HG03575 (cell line): ENCODE measurements around the gene WNT7A.
"Not testable (repeated sequence)": the region's sequence is repeated elsewhere in the genome, so short reads cannot be mapped to it uniquely, and the experiment has no call there.

Experiments
- ATAC-seq: cut with Tn5 transposase; IDR thresholded peaks from one replicate; pipeline ENCODE4 v1.9.1; 2021; ENCODE audit not compliant: unreplicated experiment, insufficient number of reproducible peaks, low FRiP score; ENCODE audit errors: extremely low read depth

The WNT7A gene

DNA sequence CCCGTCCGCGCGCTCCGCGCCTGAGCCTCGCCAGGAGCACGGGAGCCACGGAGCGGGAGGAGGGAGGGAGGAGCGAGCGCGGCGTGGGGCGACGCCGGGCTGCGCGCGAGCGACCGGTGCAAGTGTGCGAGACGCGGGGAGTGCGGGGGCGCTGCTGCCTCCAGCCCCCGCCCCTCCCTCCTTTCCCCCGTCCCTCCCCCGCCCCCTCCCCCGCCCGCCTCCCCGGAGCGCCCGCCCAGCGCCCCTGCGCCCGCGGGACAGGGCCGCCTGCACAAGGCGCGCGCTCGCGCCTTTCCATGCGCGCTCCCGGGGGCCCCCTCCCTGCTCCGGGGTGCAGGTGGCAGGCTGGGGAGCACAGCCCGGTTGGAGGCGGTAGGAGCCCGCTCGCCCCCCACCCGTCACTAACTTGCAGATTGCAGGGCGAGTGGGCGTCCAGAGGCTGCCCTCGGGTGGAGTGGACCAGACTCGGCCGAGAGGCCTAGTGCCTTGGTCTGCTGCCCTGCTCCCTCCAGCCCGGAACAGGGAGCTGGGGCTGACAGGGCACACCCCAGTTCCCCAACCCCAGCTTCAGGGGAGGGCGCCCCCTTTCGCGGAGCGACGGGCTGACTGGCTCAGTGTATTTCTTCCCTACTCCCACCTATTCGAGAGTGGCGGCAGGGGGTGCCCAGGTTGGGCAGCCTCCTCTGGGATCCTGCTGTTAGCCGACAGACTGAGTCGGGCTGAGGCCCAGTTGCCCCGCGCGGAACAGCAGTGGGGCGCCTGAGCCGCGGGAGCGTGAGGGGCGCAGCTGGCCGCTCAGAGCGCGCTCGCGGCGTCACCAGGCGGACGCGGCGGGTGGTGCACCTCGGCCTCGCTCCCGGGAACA is at the start of gene WNT7A:
Gene WNT7A (minus strand): TSS at position 126 of the 865 bp plus-strand sequence. CDS start 255 bp downstream, outside the sequence.
- ATAC-seq, result no peak

- ATAC-seq, result not testable (repeated sequence)
These were observed 48.9 kb upstream of the WNT7A start for GRCh38 chr3:13928741-13929140.

- no peak for ATAC-seq
These were observed 47.4 kb upstream of the WNT7A start for GRCh38 chr3:13927295-13927694.

GRCh38 chr3:13916375-13916774 is 36.5 kb upstream of the WNT7A start:
- ATAC-seq, result no peak

GRCh38 chr3:13902648-13903238 is 22.9 kb upstream of the WNT7A start:
- ATAC-seq, result no peak

DNA sequence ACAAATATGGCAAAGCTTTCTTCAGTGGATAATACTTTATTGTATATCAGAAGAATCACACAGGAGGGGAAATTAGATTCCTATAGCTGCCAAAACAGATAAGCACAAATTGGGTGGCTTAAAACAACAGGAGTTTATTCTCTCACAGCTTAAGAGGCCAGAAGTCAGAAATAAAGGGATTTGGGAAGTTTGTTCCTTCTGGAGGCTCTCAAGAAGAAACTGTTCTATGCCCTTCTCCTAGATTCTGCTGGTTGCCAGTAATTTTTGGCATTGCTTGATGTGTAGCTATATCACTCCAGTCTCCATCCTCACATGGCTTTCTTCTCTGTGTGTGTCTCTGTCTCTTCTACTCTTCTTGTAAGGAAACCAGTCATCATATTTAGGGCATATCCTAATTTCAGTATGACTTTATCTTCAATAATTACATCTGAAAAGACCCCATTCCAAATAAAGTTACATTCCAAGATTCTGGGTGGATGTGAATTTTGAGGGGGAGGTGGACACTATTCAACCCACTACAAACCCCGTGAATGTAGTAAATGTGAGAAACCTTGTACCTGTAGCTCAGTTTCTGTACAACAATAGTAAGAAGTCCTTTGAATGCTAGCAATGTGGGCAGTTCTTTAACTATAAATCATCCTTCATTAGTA is 22.2 kb upstream of the WNT7A start:
- no peak for ATAC-seq

GRCh38 chr3:13898346-13898745 is 18.5 kb upstream of the WNT7A start:
- no peak for ATAC-seq

DNA sequence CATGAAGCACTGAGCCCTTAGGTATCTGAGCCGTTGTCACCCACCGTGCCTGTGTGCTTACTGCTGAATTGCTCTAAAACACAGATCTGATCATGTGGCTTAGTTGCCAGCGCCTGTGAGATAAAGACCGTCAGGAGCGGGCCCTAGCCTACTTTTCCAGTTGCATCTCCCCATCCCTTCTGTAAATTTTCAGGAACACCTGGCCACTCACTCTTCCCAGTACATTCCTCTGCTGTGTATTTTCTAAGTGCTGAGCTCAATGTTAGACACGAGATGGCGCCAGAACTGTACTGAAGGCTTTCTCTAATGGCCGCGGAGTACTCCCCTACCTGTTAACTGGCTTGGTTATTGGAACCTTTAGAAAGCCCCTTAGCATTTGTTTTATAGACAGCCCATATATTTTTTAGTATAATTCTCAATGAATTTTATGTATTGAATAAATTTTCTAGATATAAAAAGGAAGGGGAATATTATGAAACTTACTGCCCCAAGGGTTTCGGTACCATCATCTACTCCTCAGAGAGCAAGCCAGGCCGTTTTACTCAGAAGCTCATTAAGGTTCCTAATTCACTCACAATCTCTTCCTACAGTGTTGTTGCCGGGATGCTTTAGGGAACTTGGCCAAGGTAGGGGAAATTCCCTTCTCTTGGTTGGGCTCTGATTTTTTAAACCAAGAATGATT is 16.7 kb upstream of the WNT7A start:
- ATAC-seq, result no peak

DNA sequence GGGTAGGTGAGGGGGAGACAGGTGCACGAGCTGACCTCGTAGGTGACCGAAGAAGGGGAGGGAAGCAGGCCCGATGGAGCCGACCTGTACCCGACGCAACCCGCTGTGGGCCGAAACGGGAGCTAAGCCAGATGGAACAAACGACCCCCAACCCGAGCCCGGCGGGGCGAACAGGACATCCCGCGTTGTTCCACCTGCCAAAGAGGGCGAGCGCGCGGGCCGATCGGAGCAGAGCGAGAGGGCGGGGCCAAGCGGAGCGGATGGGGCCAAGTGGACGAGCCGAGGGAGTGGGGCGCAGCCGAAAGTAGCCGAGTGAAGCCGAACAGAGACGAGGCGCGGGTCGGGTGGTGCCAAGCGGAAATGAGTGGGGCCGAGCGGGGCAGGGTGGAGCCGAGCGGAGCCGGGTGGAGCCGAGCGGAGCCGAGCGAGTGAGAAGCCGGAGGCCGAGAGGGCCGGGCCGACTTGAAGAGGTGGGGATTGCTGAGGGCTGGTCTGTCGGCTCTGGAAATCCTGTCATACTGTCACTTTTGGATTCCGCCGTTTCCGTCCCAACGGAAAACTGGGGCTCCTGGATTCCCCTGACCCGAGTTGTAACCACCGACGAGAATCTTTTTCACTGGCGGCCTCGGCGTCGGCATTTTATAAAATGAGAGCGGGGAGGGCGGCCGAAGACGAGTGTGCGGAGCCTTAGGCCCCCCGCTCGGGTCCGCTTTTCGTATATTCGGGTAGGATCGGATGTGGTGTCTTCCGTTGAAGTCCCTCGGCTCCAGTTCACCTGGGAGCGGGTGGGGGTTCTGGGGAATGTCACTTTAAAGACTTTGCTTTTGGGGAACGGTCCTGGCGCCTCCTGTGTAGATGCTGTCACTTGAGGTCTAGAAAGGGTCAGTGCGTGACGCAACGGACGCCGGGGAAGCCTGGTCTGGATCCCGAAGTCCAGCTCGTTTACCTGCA is 15.6 kb upstream of the WNT7A start:
- peak; percentile 78 for ATAC-seq

- no peak for ATAC-seq
These were observed 14.9 kb upstream of the WNT7A start for GRCh38 chr3:13894807-13895154.

DNA sequence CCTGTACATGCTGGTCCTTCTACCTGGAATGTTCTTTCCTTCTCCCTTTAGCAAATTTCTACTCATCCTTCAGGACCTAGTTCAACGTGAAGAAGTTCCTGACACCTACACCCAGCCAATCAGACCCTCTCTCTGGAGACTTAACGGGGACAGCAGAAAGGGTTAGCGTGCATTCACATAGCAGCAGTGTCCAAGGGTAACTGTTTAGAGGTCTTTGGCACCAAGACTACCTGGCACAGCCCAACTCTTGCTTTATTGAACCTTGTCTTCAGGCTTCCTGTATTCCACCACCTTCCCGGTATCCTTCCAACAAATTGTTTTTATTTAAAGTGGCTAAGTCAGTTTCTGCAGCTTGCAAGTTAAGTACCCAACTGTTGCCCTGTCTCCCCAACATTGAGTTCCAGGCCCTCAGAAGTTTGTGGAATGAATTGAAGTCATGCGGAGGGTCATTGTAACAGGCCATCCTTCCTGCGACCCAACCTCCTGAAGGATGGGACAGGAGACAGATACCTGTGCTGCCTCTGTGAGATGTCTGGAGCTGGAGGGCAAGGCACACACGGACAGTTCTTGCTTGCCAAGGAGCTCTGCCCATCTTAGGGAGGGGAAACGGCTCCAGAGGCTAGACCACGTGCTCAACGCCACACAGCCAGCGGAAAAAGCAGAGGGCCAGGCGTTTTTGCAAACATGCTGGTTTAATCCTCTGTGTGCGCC is 14.4 kb upstream of the WNT7A start:
- ATAC-seq, result no peak

DNA sequence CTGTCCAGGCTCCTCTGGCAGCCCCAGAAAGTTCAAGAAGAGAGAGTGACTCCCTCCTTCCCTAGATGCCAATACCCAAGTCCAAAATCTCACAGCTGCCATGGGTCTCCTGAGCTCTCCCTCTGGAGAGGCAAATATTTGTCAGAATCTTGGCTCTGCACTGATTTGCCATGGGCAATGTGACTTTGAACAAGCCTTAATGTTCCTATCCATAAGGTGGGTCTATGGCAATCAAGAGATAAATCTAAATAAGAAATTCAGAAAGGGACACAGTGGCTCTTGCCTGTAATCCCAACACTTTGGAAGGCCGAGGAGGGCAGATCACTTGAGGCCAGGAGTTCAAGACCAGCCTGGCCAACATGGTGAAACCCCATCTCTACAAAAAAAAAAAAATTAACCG is 12.4 kb upstream of the WNT7A start:
- ATAC-seq, result no peak

GRCh38 chr3:13891492-13892073 is 11.7 kb upstream of the WNT7A start:
- no peak for ATAC-seq

- ATAC-seq, result no peak
These were observed 11.1 kb upstream of the WNT7A start for GRCh38 chr3:13891017-13891392.

- no peak for ATAC-seq
These were observed 10.6 kb upstream of the WNT7A start for GRCh38 chr3:13890377-13891016.

GRCh38 chr3:13888576-13888975 is 8.7 kb upstream of the WNT7A start:
- ATAC-seq, result no peak
